Smooth muscle cell (in vitro differentiated cells): ENCODE results near the gene MRRF. TPM values are rescaled to one million over a fixed set of nuclear protein-coding genes. Genes with fewer than 3 reads are reported as not detected.

ENCODE experiments used
- DNase-seq: peaks from one replicate; lab custom pipeline; 2025; ENCODE audit not compliant: unreplicated experiment; lab: John Stamatoyannopoulos, UW
- H2AFZ ChIP-seq: fragments of 200-600 bp; sonication (generic); 2 replicates; pipeline ENCODE4 v1.6.0; 2016; ENCODE audit warnings: antibody characterized with exemption, low read depth, mild to moderate bottlenecking
- H3F3A ChIP-seq: fragments of 200-600 bp; sonication (generic); 2 replicates; pipeline ENCODE4 v1.6.0; 2017; ENCODE audit warnings: antibody characterized with exemption, low read depth
- H3K27ac ChIP-seq: fragments of 200-600 bp; sonication (generic); 2 replicates; pipeline ENCODE4 v1.5.1; 2016; ENCODE audit warnings: low read depth, mild to moderate bottlenecking
- H3K27me3 ChIP-seq: fragments of 200-600 bp; sonication (generic); 2 replicates; pipeline ENCODE4 v1.6.1; 2016; ENCODE audit warnings: low read depth, mild to moderate bottlenecking
- H3K36me3 ChIP-seq: fragments of 200-600 bp; sonication (generic); 2 replicates; pipeline ENCODE4 v1.5.1; 2016; ENCODE audit warnings: low read depth
- H3K4me1 ChIP-seq: fragments of 200-600 bp; sonication (generic); 2 replicates; pipeline ENCODE4 v1.5.1; 2016; ENCODE audit warnings: low read depth
- H3K4me2 ChIP-seq: fragments of 200-600 bp; sonication (generic); 2 replicates; pipeline ENCODE4 v1.6.0; 2016; ENCODE audit warnings: mild to moderate bottlenecking
- H3K4me3 ChIP-seq: fragments of 200-600 bp; sonication (generic); 2 replicates; pipeline ENCODE4 v1.5.1; 2016; ENCODE audit warnings: mild to moderate bottlenecking
- H3K79me2 ChIP-seq: fragments of 200-600 bp; sonication (generic); 2 replicates; pipeline ENCODE4 v1.6.0; 2016; ENCODE audit warnings: low read depth, mild to moderate bottlenecking
- H3K9ac ChIP-seq: fragments of 200-600 bp; sonication (generic); 2 replicates; pipeline ENCODE4 v1.6.0; 2016; ENCODE audit warnings: low read depth
- H3K9me3 ChIP-seq: fragments of 200-600 bp; sonication (generic); replicated peaks from 2 replicates; pipeline ENCODE4 v1.5.1; 2016; ENCODE audit warnings: low read depth
- H4K20me1 ChIP-seq: fragments of 200-600 bp; sonication (generic); 2 replicates; pipeline ENCODE4 v1.6.0; 2016; ENCODE audit warnings: low read depth
- CTCF ChIP-seq: fragments of 200-600 bp; sonication (generic); IDR thresholded peaks from 2 replicates; pipeline ENCODE4 v1.5.1; 2017; ENCODE audit warnings: borderline replicate concordance, mild to moderate bottlenecking, antibody characterized with exemption; ENCODE audit not compliant: insufficient read depth, poor library complexity, severe bottlenecking
- WGBS: methylation state at CpG from one replicate; pipeline ENCODE4 v1.1.7; 2016; ENCODE audit warnings: low lambda C conversion rate; 5-methylcytosine and 5-hydroxymethylcytosine counted together
- polyA plus RNA-seq: library from polyadenylated mRNA; unstranded; fragments of >200 nt; fragmentation: Nextera tagmentation; extraction: Ambion mirVana; gene quantifications from 2 replicates; pipeline ENCODE4 v1.2.1, GENCODE V29; 2016
- small RNA-seq: library from RNA; depleted of rRNA; stranded (forward); fragments of <200 nt; gene quantifications from one replicate; pipeline ENCODE3, GENCODE V24; 2014
- total RNA-seq: library from RNA; depleted of rRNA; stranded (reverse); fragments of >200 nt; gene quantifications from 2 replicates; pipeline ENCODE4 v1.2.3, GENCODE V29; 2014

The MRRF gene
- total and polyA plus RNA-seq, 2 experiments from 2014 or later: 8.4 to 28.1 TPM

DNA sequence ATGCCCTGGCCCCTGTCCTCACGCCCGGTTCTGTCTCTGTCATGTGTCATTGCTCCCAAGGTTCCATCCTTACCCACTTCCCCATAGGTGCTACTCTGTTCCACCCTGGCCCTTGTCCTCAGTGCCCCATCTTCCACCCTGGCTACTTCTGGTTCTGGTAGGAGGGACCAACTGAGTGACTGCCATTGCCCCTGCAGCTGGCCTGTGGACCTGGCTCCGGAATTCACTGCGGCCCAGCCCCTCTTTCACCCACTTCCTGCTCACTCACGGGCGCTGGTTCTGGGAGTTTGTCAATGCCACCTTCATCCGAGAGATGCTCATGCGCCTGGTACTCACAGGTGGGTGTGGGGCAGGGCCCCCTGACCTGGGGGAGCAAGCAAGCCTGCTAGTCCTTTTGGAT lies 113.6 kb downstream of the MRRF start:
- Histone ChIP-seq H3K9me3 (no peaks in the 10 kb centered on the region), H3K36me3 (no peaks in the 10 kb centered on the region), H3K79me2 (no peaks in the 10 kb centered on the region), H3K27ac (no peak overlapping the region), H4K20me1 (no peaks in the 10 kb centered on the region), H3K4me1 (peaks cover 10% of the 10 kb centered on the region), H3K4me3 (no peak overlapping the region), H3K4me2 (no peak overlapping the region), H2AFZ (no peak overlapping the region), H3F3A (no peaks in the 10 kb centered on the region), H3K27me3 (no peaks in the 10 kb centered on the region), H3K9ac (no peak overlapping the region)
- DNase-seq: no peak
- 98% methylated on average over 8 of the region's 8 CpGs for WGBS
- TF ChIP-seq CTCF: no peak

DNA sequence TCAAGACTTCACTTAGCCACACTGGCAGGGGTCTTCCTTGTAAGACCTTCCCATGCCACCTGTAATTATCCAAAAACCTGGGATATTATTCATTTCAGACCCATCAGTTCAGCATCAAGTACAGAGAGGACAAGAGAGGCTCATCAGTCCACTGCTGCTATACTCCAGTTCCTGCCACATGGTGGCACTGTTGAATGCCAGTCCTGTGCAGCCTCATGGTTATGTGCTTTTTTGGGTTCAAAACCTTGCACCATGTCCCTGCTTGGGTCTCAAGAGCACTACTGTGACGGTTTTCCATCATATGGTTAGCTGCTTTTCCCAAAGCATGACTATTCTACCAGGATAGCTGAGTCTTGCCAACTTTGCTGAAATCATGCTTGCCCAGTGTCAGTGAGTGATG lies 114.7 kb downstream of the MRRF start:
- TF ChIP-seq CTCF: peak; percentile 27
- Histone ChIP-seq H3K9me3 (no peaks in the 10 kb centered on the region), H3K27ac (no peak overlapping the region), H3F3A (no peaks in the 10 kb centered on the region), H4K20me1 (no peaks in the 10 kb centered on the region), H3K27me3 (no peaks in the 10 kb centered on the region), H3K9ac (no peak overlapping the region), H2AFZ (no peak overlapping the region), H3K4me1 (peaks cover 10% of the 10 kb centered on the region), H3K4me3 (no peak overlapping the region), H3K4me2 (no peak overlapping the region), H3K36me3 (no peaks in the 10 kb centered on the region), H3K79me2 (no peaks in the 10 kb centered on the region)
- 65% methylated on average over 1 of the region's 1 CpG for WGBS
- no peak for DNase-seq

- no peak overlapping the region for H3K27ac ChIP-seq
- no peaks in the 10 kb centered on the region for H3K36me3 ChIP-seq
- H3K79me2 ChIP-seq: no peaks in the 10 kb centered on the region
- no peaks in the 10 kb centered on the region for H3K9me3 ChIP-seq
- H3K4me3 ChIP-seq: no peak overlapping the region
- H3F3A ChIP-seq: no peaks in the 10 kb centered on the region
- no peak for TF ChIP-seq CTCF
- H4K20me1 ChIP-seq: no peaks in the 10 kb centered on the region
- DNase-seq: no peak
- peaks cover 9% of the 10 kb centered on the region for H3K4me1 ChIP-seq
- no peak overlapping the region for H3K9ac ChIP-seq
- no peak overlapping the region for H3K4me2 ChIP-seq
- 91% methylated on average over 4 of the region's 4 CpGs for WGBS
- no peak overlapping the region for H2AFZ ChIP-seq
- no peaks in the 10 kb centered on the region for H3K27me3 ChIP-seq
Measured at GRCh38 chr9:122380293-122380692, 115.6 kb downstream of the MRRF start.

Small RNA genes within 50 kb of the gene (small RNA-seq; reads per million reads assigned to genes)
- gene AL162424.1: not detected

Other genes with a start within 250 kb of the MRRF start
- 2.6 and 3.4 TPM in 2 replicates for gene TTLL11, start 171.6 kb upstream of the MRRF start, total RNA-seq
- 3.7 and 4.4 TPM in 2 replicates for gene TTLL11, start 171.6 kb upstream of the MRRF start, polyA plus RNA-seq
- gene NDUFA8, start 105.1 kb upstream of the MRRF start, total RNA-seq: 28.5 and 47.5 TPM in 2 replicates
- 126 and 128 TPM in 2 replicates for gene NDUFA8, start 105.1 kb upstream of the MRRF start, polyA plus RNA-seq
- not detected in 2 replicates for gene MORN5, start 105.0 kb upstream of the MRRF start, total RNA-seq
- gene MORN5, start 105.0 kb upstream of the MRRF start, polyA plus RNA-seq: not detected in 2 replicates
- not detected in 2 replicates for gene LHX6, start 35.9 kb upstream of the MRRF start, total RNA-seq
- 0.33 TPM in 1 of 2 replicates, not detected in the other for gene LHX6, start 35.9 kb upstream of the MRRF start, polyA plus RNA-seq
- 11.9 and 15.3 TPM in 2 replicates for gene RBM18, start within 50 bp of the MRRF start, total RNA-seq
- gene RBM18, start within 50 bp of the MRRF start, polyA plus RNA-seq: 22.1 and 29.6 TPM in 2 replicates
- 0.13 and 2.3 TPM in 2 replicates for gene PTGS1, start 106.1 kb downstream of the MRRF start, total RNA-seq
- 0.06 and 1.6 TPM in 2 replicates for gene PTGS1, start 106.1 kb downstream of the MRRF start, polyA plus RNA-seq
- gene OR1J1, start 213.0 kb downstream of the MRRF start, total RNA-seq: not detected in 2 replicates
- not detected in 2 replicates for gene OR1J1, start 213.0 kb downstream of the MRRF start, polyA plus RNA-seq
- gene OR1J2, start 245.9 kb downstream of the MRRF start, total RNA-seq: not detected in 2 replicates
- not detected in 2 replicates for gene OR1J2, start 245.9 kb downstream of the MRRF start, polyA plus RNA-seq